Activated T-cell treated with anti-CD3 and anti-CD28 coated beads for 24 hours (primary cell): ENCODE measurements around the gene P2RY8.
"Not testable (repeated sequence)": the region's sequence is repeated elsewhere in the genome, so short reads cannot be mapped to it uniquely, and the experiment has no call there.

ENCODE experiments used
- DNase-seq: peaks from one replicate; pipeline ENCODE4 v3.0.0-alpha.2; 2020; ENCODE audit warnings: low read depth

The P2RY8 gene

GRCh38 chrX:1520350-1520749 is 16.6 kb downstream of the P2RY8 start:
- DNase-seq = no peak

GRCh38 chrX:1519022-1519497 is 17.9 kb downstream of the P2RY8 start:
- DNase-seq = no peak

- DNase-seq = no peak
Measured at GRCh38 chrX:1518512-1518911, 18.5 kb downstream of the P2RY8 start.

- DNase-seq = no peak
Measured at GRCh38 chrX:1516596-1517104, 20.3 kb downstream of the P2RY8 start.

- DNase-seq = no peak
Measured at GRCh38 chrX:1511829-1512228, 25.2 kb downstream of the P2RY8 start.

- DNase-seq = no peak
Measured at GRCh38 chrX:1511150-1511549, 25.8 kb downstream of the P2RY8 start.

GRCh38 chrX:1507511-1508463 is 29.2 kb downstream of the P2RY8 start:
- DNase-seq = no peak

GRCh38 chrX:1506916-1507315 is 30.1 kb downstream of the P2RY8 start:
- no peak for DNase-seq

GRCh38 chrX:1502853-1503252 is 34.1 kb downstream of the P2RY8 start:
- DNase-seq = no peak

- no peak for DNase-seq
Measured at GRCh38 chrX:1502241-1502640, 34.7 kb downstream of the P2RY8 start.

- DNase-seq = no peak
Measured at GRCh38 chrX:1500701-1501624, 36.0 kb downstream of the P2RY8 start.

- no peak for DNase-seq
Measured at GRCh38 chrX:1496076-1496475, 40.9 kb downstream of the P2RY8 start.

GRCh38 chrX:1493877-1494510 is 43.0 kb downstream of the P2RY8 start:
- DNase-seq = no peak

GRCh38 chrX:1493412-1493811 is 43.6 kb downstream of the P2RY8 start:
- DNase-seq = no peak

- DNase-seq = no peak
Measured at GRCh38 chrX:1492421-1493012, 44.5 kb downstream of the P2RY8 start.

- DNase-seq = peak; percentile 34
Measured at GRCh38 chrX:1491851-1492349, 45.1 kb downstream of the P2RY8 start.

- DNase-seq = not testable (repeated sequence)
Measured at GRCh38 chrX:1491248-1491647, 45.7 kb downstream of the P2RY8 start.

GRCh38 chrX:1490723-1491122 is 46.3 kb downstream of the P2RY8 start:
- not testable (repeated sequence) for DNase-seq

GRCh38 chrX:1489354-1489753 is 47.6 kb downstream of the P2RY8 start:
- not testable (repeated sequence) for DNase-seq

- DNase-seq = no peak
Measured at GRCh38 chrX:1488745-1489144, 48.2 kb downstream of the P2RY8 start.

- DNase-seq = no peak
Measured at GRCh38 chrX:1488141-1488540, 48.8 kb downstream of the P2RY8 start.
